HG03432 (cell line): ENCODE data around the gene SLC17A8.
"Not testable (repeated sequence)": the region's sequence is repeated elsewhere in the genome, so short reads cannot be mapped to it uniquely, and the experiment has no call there.

ENCODE experiments used
- ATAC-seq: cut with Tn5 transposase; IDR thresholded peaks from one replicate; pipeline ENCODE4 v1.9.1; 2021; ENCODE audit warnings: mild to moderate bottlenecking, moderate library complexity; ENCODE audit not compliant: unreplicated experiment

SLC17A8 gene

DNA sequence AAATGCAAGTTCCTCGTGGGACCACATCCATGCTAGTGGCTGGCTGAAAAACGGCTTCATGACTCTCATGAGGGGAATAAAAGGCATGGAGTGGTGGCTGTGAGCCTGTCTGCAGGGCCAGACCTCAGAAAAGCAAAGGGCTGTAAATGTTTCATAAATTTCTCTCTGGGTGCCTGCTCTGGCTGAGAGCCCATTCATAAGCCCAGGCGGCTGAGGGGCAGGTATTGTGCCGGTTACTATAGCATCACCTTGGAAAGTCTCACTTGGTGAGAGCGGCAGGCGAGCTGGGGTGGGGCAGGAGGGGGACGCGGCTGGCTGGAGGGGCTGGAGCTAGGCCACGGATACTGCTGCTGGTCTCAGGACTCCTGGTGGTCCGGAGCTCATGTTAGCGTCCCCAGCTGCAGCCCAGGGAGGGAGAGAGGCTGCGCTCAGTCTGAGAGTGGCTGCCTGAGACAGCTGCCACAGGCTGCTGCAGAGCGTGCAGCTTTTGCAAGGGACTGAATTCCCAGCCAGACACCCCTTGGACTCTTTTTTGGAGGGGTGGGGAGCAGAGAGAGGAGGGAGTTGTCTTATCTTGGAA lies at the start of gene SLC17A8:
Gene SLC17A8 (plus strand): TSS at position 431 of the 580 bp plus-strand sequence. CDS start 318 bp downstream, outside the sequence.
- ATAC-seq, result no peak

DNA sequence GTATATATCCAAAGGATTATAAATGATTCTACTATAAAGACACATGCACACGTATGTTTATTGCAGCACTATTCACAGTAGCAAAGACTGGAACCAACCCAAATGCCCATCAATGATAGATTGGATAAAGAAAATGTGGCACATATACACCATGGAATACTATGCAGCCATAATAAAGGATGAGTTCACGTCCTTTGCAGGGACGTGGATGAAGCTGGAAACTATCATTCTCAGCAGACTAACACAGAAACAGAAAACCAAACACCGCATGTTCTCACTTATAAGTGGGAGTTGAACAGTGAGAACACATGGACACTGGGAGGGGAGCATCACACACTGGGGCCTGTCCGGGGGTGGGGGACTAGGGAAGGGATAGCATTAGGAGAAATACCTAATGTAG lies 48.7 kb upstream of the SLC17A8 start:
- ATAC-seq, result not testable (repeated sequence)

DNA sequence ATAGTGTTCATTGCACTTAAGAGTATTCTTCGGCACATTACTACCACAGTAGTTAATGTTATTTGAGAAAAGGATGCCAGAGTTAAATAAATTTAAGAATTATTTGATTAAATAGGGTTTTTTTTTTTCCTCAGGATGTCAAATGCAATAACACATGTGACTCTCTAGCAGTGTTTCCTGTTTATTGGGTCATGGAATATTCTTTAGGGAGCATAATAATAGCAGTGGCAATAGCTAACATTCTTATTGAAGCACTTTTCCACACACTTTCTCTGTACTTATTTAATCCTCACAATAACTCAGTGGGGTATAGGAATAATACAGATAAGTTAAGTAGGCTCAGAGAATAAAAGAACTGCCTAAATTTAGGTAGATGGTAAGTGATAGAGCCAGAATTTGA lies 45.6 kb upstream of the SLC17A8 start:
- no peak for ATAC-seq

DNA sequence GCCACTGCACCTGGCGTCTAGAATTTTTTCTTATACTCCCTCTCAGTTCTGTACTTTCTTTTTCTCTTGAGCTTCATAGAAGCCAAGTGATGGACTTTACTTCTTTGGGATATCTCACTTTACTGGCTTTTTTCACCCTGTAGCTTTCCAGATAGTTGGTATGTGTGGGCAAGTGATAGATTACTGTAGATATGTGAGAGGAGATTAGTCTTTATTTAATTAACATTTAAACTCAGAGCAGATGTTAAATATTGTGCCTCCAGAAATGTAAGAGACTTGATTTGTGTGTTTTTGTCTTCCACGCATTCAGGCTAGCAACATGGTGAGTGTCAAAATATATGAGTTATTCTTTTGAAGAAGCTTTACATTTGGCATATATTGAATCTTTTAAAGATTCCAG lies 39.5 kb upstream of the SLC17A8 start:
- no peak for ATAC-seq

DNA sequence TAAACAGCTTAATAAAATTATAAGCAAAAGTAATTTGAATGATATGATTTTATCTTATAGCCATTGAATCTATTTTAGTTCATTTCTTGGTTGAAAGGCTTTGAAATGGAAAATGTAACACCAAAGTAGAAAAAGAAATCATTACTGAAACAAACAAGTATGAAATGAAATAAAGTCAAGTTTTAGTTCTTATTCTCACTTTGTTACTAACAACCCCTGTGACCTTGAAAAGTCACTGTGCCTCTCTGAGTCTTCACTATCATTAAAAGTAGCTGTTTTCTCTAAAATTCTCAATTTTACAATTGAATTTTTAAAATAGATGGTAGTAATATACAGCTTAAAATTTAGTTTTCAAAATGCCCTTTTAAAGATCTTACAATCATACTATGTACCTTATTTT lies 32.4 kb upstream of the SLC17A8 start:
- peak; percentile 46 for ATAC-seq

DNA sequence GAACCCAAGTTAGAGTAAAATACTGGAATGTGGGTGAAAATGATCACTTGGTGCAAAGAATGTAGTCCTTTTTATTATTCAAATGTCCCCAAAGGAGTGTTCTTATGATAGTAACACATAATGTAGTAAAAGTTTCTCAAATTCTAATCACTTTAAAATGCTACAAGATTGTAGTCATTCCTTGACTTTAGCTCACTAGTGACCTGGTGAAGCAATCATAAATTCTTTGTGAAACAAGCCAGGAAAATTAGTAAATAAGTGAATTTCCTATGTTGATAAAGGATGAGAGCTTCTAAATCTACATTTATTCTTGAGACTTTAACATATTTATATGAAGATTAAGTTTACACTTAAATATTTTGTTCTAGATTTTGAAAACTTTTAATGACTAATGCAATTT lies 30.7 kb upstream of the SLC17A8 start:
- no peak for ATAC-seq

DNA sequence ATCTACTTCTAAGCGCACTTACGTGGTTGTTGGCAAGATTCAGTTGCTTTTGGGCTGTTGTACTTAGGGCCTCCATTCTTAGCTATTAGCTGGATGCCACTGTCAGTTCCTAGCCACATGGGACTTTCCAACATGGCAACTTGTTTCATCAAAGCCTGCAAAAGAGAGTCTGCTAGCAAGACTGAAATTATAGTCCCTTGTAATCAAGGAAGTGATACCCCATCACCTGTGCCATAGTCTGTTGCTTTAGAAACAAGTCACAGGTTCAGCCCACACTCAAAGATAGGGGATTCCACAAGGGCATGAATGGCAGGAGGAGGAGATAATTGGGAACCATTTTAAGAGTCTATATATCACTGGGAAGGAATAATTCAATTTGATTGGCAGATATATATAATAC lies 27.1 kb upstream of the SLC17A8 start:
- ATAC-seq, result peak; percentile 95

DNA sequence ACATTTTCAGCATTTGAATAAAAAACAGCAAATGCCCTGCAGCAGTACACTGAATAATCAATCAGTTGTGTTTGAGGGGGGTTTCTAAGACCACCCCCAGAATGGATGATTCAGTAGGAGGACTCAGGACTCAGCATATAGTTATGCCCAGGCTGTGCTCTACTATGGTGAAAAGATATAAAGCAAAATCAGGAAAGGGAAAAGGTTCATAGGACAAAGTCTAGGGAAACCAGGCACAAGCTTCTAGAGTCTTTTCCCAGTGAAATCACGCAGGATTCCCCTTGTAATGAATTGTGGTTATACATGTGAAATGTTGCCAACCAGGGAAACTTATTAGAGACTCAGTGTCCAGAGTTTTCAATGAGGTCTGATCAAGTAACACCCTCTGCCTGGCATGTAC lies 25.0 kb upstream of the SLC17A8 start:
- ATAC-seq, result no peak

DNA sequence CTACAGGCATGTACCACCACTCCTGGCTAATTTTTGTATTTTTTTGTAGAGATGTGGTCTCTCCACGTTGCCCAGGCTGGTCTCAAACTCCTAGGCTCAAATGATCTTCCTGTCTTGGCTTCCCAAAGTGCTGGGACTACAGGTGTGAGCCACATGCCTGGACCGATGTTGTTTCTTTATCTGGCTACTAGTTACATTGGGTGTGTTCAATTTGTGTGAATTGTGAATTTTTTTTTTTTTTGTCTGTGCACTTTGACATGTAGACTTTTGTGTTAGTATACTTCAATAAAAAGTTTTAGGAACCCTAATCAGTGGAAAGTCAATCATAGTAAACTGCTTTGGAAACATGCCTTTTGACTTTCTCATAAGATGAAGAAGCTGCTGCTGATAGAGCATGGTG lies 24.0 kb upstream of the SLC17A8 start:
- ATAC-seq, result no peak

DNA sequence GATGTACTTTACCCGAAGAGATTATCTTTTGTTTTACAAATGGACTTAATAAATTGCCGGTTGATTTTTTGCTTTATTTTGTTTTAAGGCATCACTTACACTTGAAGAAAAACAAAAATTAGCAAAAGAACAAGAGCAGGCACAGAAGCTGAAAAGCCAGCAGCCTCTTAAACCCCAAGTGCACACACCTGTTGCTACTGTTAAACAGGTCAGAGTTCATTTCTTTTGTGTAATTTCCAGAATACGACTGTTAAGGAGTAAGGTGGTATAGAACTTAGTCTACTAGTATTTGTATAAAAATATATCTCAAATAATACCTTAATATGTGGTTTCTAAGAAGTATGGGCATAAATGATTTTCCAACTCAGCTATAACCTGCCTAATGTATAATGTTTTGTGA lies 19.6 kb upstream of the SLC17A8 start:
- ATAC-seq, result no peak

DNA sequence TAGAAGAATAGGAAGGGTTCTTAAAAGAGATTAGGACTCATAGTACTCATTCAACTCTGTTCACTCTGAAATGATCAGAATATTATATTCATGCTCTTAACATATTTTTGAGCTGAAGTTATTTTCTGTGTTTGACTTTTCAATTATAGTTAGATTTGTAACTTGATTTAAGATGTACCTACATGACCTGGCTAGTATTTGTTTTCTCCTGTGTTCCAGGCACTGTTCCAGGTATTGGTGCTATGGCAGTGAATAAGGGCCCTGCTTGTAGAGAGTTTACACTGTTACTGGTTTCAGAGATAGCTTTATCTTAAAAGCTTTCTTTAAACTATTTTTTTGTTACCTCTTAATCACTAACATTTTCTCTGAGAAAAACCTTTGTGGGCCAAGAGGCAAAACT lies 19.1 kb upstream of the SLC17A8 start:
- ATAC-seq, result no peak

DNA sequence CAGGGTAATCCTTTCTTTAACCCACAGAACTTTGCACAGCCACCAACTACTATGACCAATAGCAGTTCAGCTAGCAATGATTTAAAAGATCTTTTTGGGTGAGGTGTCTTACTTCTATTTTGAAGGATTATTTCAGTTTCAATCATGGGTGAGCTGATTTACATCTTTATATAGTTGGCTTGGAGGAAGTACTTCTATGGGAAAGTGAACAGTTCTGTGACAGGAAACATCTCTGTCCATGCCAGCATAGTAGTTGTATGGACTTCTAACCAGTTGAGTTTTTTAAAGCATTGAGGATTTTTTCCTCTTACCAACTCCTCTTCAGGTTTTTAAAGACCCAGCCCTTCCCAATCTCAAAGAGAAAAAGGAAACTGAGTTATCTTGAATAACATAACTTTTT lies 17.8 kb upstream of the SLC17A8 start:
- no peak for ATAC-seq

DNA sequence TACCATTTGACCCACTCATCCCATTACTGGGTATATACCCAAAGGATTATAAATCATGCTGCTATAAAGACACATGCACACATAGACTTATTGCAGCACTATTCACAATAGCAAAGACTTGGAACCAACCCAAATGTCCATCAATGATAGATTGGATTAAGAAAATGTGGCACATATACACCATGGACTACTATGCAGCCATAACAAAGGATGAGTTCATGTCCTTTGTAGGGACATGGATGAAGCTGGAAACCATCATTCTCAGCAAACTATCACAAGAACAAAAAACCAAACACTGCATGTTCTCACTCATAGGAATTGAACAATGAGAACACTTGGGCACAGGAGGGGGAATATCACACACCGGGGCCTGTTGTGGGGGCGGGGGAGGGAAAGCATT lies 14.0 kb upstream of the SLC17A8 start:
- ATAC-seq, result not testable (repeated sequence)

DNA sequence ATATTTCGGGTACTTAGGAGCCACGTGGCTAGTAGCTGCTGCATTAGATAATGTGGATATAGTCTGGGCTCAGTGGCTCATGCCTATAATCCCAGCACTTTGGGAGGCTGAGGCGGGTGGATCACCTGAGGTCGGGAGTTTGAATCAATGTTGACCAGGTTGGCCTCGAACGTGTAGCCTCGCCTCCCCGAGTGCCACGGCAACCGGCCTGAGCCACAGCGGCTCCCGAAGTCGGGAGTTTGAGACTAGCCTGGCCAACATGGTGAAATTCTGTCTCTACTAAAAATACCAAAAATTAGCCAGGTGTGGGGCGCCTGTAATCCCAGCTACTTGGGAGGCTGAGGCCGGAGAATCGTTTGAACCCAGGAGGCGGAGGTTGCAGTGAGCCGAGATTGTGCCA lies 12.5 kb upstream of the SLC17A8 start:
- not testable (repeated sequence) for ATAC-seq

DNA sequence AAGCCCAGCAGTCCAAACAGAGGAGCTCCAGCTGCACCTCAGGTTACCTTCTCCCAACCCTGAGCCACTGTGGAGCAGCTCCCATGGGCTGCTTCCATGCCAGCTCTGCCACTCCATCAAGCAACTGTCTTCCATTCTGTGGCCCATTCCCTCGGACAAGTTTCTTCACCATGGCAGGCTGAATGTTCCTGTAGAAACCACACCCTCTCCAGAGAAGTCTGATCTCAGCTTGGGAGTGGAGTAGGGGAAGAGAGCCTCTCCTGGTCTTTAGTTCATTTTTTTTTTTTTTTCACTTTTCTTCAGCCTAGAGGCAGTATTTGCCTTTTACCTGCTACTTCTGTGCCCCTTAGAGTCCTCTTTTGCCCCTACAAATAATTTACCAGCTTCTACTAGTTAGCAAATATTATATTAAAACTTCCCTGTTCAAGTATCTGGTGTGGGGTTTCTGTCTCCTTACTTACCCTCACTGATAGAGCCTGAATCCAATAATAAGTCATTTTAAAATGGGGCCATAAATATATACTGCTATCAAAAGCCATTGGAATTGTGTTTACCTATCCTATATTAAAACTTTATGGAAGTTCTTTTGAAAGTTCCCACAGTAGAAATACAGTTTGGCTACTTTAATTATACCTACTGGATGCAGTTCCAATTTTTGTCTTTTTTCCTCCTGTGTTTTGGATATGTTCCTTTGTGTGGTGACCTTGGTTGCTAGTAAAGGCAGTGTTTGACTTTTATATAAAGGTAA lies 11.7 kb upstream of the SLC17A8 start:
- ATAC-seq, result no peak

DNA sequence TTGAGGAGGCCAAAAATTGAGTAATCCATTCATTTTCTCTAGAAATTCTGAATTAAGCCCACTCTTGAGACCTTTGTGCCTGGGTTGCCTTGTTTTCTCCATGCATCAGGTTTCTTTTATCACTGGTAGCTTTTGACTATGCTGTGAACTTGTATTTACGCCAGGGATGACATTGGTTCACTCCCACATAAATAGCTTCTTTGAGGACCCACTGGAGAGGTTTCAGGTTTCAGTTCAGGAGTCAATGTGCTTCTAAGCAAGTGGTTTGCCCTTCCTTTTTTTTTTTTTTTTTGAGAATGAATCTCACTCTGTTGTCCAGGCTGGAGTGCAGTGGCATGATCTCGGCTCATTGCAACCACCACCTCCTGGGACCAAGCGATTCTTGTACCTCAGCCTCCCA lies 10.2 kb upstream of the SLC17A8 start:
- no peak for ATAC-seq

DNA sequence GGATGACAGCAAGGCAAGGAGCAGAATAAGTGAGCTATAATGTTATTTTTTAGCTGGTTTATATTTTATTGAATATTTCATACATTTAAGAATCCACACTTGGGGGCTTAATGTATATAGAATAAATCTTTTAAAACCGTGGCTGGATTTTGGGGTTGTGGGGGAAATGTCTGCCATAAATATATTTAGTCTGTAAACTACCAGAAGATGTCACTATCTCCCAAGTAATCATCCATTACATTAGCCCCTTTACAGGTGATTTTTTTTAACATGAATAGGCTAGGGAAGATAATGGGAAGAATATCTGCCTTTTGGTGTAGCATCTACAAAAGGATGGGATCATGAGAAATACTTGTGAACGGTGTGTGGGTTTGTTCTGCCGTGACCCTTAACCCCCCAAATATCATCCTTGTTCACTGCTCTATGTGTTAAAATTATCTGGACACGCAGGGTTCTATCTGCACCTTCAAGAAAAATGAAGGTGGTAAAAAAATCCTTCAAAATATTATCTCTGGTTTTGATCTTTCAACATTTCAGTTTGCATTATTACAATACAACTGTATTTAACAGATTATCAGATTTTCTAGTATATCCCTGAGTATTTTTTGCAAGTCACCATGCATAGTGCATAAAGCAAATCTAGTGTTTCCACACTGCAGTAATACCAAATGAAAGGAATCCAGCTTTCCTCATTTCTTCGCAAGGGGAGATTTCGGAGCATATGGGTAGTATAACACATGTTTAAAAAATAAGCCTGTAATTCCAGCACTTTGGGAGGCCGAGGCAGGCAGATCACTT lies 8.0 kb upstream of the SLC17A8 start:
- ATAC-seq, result no peak

DNA sequence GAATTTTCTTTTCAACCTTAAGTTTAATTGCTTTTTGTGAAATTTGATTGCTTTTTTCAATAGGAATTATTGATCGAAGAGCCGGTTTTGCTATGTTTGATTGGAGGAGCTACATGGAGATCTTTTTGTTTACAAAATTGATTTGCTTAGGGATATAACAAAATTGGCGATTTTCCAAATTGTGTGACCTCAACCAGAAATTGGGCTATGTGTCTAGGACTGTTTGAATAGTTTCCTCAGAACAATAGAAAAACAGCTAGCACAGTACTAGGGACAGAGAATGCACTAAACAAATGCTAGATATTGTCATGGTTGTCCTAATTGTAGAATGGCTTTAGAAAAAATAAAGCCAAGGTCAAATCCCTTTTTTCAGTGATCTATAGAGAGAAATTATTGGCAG lies 2.4 kb downstream of the SLC17A8 start:
- no peak for ATAC-seq

DNA sequence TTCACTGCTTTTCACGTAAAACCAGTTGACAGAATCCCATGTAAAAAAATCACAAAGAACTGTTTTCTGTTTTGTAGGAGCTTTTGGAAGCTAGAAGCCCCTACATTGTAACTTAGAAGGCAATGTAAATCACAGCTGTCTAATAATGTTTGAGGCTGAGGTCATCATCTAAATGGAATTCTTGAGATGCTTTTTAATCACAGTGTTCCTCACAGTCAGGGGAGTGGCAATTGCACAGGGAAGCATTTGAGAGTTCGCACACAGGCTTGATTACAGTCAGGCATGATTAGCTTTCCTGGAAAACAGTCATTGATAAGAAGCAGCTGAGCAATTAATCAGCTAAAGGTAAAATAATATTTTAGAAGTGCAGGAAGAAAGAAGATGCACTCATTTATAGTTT lies 2.9 kb downstream of the SLC17A8 start:
- no peak for ATAC-seq

DNA sequence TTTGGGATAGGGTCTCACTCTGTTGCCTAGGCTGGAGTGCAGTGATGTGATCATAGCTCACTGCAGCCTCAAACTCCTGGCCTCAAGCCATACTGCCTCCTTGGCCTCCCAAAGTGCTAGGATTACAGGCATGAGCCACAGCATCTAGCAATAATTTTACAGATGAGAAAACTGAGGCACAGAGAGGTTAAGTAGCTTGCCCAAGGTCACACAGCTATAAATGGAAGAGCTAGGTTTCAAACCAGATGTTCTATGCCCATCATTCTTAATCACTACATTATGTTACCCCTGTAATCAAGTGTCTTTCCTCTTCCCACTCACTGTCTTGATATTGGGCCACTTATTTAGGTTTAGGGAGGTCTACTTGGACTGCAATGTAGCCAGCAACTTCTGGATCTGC lies 3.6 kb downstream of the SLC17A8 start:
- no peak for ATAC-seq

DNA sequence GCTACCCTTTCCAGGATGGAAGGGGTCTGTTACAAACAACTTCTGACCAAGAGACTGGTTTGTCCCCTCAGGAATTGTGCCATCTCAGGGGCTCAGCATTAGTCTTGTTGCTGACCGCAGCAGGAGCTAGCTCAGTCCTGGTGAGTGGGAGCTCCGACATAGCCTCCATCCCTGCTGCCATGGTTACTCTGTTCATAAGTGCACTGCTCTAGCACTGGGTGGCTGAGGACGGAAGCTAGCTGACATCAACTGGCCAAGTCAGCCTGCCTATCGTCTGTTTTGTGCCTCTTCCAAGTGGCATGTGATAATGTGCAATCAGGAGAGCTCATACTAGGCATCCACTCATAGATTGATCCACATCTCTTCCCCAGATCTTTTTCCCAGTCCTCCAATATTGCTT lies 7.5 kb downstream of the SLC17A8 start:
- ATAC-seq, result no peak

DNA sequence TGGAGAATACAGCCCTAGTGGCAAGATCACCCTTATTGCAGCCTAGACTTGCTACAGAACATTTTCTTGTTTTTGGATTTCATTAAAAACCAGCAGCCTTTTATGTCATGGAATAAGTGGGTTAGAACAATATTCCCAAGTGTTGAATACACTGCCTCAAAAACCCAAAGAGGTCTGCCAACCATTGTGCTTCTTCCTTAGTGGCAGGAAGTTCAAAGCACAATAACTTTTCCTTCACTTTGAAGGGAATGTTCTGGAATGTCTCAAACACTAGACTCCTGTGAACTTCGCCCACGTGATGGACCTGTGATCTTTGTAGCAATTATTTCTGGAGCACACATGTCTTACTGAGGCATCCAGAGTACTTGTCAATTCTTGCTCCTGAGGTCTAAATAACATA lies 8.5 kb downstream of the SLC17A8 start:
- ATAC-seq, result no peak
